ENCODE data around the gene CEP43. TPM values are rescaled to one million over a fixed set of nuclear protein-coding genes. Genes with fewer than 3 reads are reported as not detected.

The CEP43 gene
- total and polyA plus RNA-seq, 11 donors = 4.7 to 16.9 (median 10.7) TPM

DNA sequence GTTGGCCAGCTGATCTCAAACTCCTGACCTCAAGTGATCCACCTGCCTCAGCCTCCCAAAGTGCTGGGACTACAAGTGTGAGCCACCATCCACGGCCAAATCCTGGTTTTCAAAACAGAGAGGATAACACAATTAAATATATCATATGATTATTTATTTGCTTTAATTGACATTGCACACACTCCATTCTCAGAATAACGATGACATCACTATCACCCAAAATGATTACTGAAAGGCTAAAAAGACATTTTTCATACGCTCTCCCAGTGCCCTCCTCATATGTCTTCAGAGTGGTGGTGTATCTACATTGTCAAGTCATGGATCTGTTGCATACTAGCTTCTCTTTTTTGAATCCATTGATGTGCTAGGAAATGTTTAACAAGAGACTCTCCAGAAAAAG lies 18.5 kb upstream of the CEP43 start:
- intact Hi-C loops (cut with DNase I) = loop anchor here in 1 of 10 donors (10.0 kb wide), 1 partner anchor 206 kb away; no protein-coding TSS in a partner anchor
- no peak for DNase-seq
- no peaks in the 10 kb centered on the region for H3K4me1 ChIP-seq

GRCh38 chr6:166987448-166987847 lies 11.7 kb upstream of the CEP43 start:
- WGBS, 4 donors = 58 to 63% (median 62%) methylated on average over 6 of the region's 6 CpGs
- no peak overlapping the region for H3K27ac ChIP-seq
- intact Hi-C loops (cut with DNase I) = loop anchor here in 5 of 10 donors (5.0 to 10.0 kb wide), 3 partner anchors 200 to 213 kb away; no protein-coding TSS in a partner anchor
- H3K9me3 ChIP-seq = no peaks in the 10 kb centered on the region
- no peaks in the 10 kb centered on the region for H3K27me3 ChIP-seq
- H3K36me3 ChIP-seq = no peaks in the 10 kb centered on the region
- no peak for DNase-seq
- H3K4me1 ChIP-seq = no peaks in the 10 kb centered on the region
- TF ChIP-seq CTCF (IDR thresholded peaks at IDR 0.05) = no peak
- no peak for TF ChIP-seq POLR2A (IDR thresholded peaks at IDR 0.05)
- no peak overlapping the region for H3K4me3 ChIP-seq
- ATAC-seq = no peak

More for the DNA sequence above, 18.5 kb upstream of the CEP43 start:
- WGBS, 4 donors = 98 to 100% (median 99%) methylated on average over 3 of the region's 3 CpGs
- no peaks in the 10 kb centered on the region for H3K27me3 ChIP-seq
- ATAC-seq = no peak
- H3K4me3 ChIP-seq = no peak overlapping the region
- TF ChIP-seq POLR2A (IDR thresholded peaks at IDR 0.05) (no peak), CTCF (IDR thresholded peaks at IDR 0.05) (no peak)
- H3K9me3 ChIP-seq = no peaks in the 10 kb centered on the region
- H3K36me3 ChIP-seq = no peaks in the 10 kb centered on the region
- H3K27ac ChIP-seq = no peak overlapping the region

- ATAC-seq (no peak), DNase-seq (no peak)
- TF ChIP-seq POLR2A (IDR thresholded peaks at IDR 0.05) (no peak), CTCF (IDR thresholded peaks at IDR 0.05) (no peak)
- no peak overlapping the region for H3K4me3 ChIP-seq
- no peaks in the 10 kb centered on the region for H3K4me1 ChIP-seq
- no peaks in the 10 kb centered on the region for H3K27me3 ChIP-seq
- H3K27ac ChIP-seq = no peak overlapping the region
- WGBS, 4 donors = 89 to 92% (median 91%) methylated on average over 3 of the region's 3 CpGs
- H3K36me3 ChIP-seq = no peaks in the 10 kb centered on the region
- no peaks in the 10 kb centered on the region for H3K9me3 ChIP-seq
- intact Hi-C loops (cut with DNase I) = loop anchor here in 7 of 10 donors (2.0 to 10.0 kb wide), 5 partner anchors 201 to 213 kb away; no protein-coding TSS in a partner anchor
Observed at GRCh38 chr6:166987930-166988329, 11.3 kb upstream of the CEP43 start.

DNA sequence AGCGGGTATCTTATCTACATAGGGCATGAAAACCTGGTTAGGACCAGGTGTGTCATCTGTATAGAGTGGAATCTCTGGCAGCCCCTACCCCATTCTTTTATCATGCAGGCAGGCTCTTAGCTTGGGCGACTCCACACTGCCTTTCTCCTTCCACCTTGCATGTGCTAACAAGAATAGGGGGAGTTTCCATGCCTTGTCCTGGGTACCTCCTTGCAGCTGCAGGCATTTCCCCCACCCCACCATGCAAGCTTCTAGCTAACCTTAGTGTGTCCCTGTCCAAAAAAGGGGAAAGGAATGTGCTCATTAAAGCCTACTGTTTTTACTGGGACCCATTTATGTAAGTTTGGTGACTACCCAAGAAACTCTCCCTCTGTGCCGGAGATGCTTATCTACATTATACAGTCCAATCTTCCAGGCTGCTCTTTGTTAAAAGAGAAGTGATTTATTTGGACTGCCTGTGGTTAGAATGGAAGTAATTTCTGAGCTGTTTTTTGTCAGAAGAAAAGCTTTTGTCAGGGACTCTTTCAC lies 10.5 kb upstream of the CEP43 start:
- H3K4me1 ChIP-seq = no peaks in the 10 kb centered on the region
- WGBS, 4 donors = 84 to 88% (median 88%) methylated on average over 3 of the region's 3 CpGs
- no peaks in the 10 kb centered on the region for H3K36me3 ChIP-seq
- TF ChIP-seq CTCF (IDR thresholded peaks at IDR 0.05) = no peak
- no peak for TF ChIP-seq POLR2A (IDR thresholded peaks at IDR 0.05)
- intact Hi-C loops (cut with DNase I) = loop anchor here in 8 of 10 donors (1.0 to 10.0 kb wide), 6 partner anchors 201 to 214 kb away; no protein-coding TSS in a partner anchor
- ATAC-seq (no peak), DNase-seq (no peak)
- no peak overlapping the region for H3K27ac ChIP-seq
- H3K9me3 ChIP-seq = no peaks in the 10 kb centered on the region
- no peaks in the 10 kb centered on the region for H3K27me3 ChIP-seq
- no peak overlapping the region for H3K4me3 ChIP-seq
